Heart left ventricle (tissue), 16 donors: ENCODE results near the gene ASH1L. TPM values are rescaled to one million over a fixed set of nuclear protein-coding genes. Genes with fewer than 3 reads are reported as not detected.
"Not testable (repeated sequence)": the region's sequence is repeated elsewhere in the genome, so short reads cannot be mapped to it uniquely, and the experiment has no call there.

Source experiments
- ATAC-seq, 4 donors: fragments of 200-7000 bp; cut with Tn5 transposase; one replicate each; pipeline ENCODE4 v1.9.1; 2020 to 2022; ENCODE audit warnings: moderate library complexity in 4 of 4, mild to moderate bottlenecking in 3 of 4, moderate number of reproducible peaks in 1 of 4
- DNase-seq, 5 donors: peaks; one replicate each; pipeline ENCODE4 v3.0.0-alpha.2; 2020
- H3K27ac ChIP-seq, 12 donors: fragments of 200-600 bp; sonication (generic) in 4 of 12; one replicate each; pipeline versions ENCODE4 v1.5.0 to v1.8.0; 2016 to 2022; ENCODE audit warnings: mild to moderate bottlenecking in 2 of 12
- H3K27me3 ChIP-seq, 9 donors: fragments of 200-600 bp; sonication (generic) in 2 of 9; one replicate each; pipeline versions ENCODE4 v1.5.1 to v1.8.0; 2016 to 2022; ENCODE audit warnings: mild to moderate bottlenecking in 3 of 9
- H3K36me3 ChIP-seq, 9 donors: fragments of 200-600 bp; sonication (generic) in 2 of 9; one replicate each; pipeline versions ENCODE4 v1.5.0 to v1.8.0; 2018 to 2022; ENCODE audit warnings: mild to moderate bottlenecking in 2 of 9
- H3K4me1 ChIP-seq, 12 donors: fragments of 200-600 bp; sonication (generic) in 4 of 12; one replicate each; pipeline versions ENCODE4 v1.5.0 to v1.8.0; 2016 to 2022; ENCODE audit warnings: mild to moderate bottlenecking in 3 of 12
- H3K4me3 ChIP-seq, 12 donors: fragments of 200-600 bp; sonication (generic) in 4 of 12; one replicate each; pipeline versions ENCODE4 v1.5.0 to v1.8.0; 2017 to 2022; ENCODE audit warnings: mild to moderate bottlenecking in 9 of 12, moderate library complexity in 4 of 12
- H3K9me3 ChIP-seq, 12 donors: fragments of 200-600 bp; sonication (generic) in 4 of 12; one replicate each; pipeline versions ENCODE4 v1.5.0 to v1.8.0; 2016 to 2022; ENCODE audit warnings: mild to moderate bottlenecking in 1 of 12
- POLR2A ChIP-seq, 2 donors: fragments of 450-650 bp; IDR thresholded peaks; one replicate each; pipeline ENCODE4 v1.6.1; 2017; ENCODE audit warnings: antibody characterized with exemption in 2 of 2, mild to moderate bottlenecking in 2 of 2, moderate library complexity in 2 of 2
- WGBS, 4 donors: extraction: QIAGEN DNeasy Blood & Tissue Kit in 2 of 4; methylation state at CpG; one replicate each; pipeline versions ENCODE4 v1.1.5 to v1.1.7; 2013 to 2018; 5-methylcytosine and 5-hydroxymethylcytosine counted together
- intact Hi-C, 10 donors: fragments of 100-400 bp; cut with DNase I; formaldehyde crosslinking; loops; one replicate each; pipeline versions ENCODE4 v1.11.1 to v1.14.2; 2022
- polyA plus RNA-seq, 2 donors: library from polyadenylated mRNA; stranded (reverse); fragments of 200-250 nt; gene quantifications; one replicate each; pipeline ENCODE4 v1.2.3, GENCODE V29; 2013
- total RNA-seq, 9 donors: library from RNA; depleted of rRNA in 2 of 9; stranded (reverse); fragments of >200 nt in 2 of 9; fragmentation: NEBNext Ultra II Directional in 3 of 9; extraction: Animal tissue kit (Norgen Biotek cat#: 25700) in 3 of 9; gene quantifications; one replicate each; pipeline versions ENCODE4 v1.1.0 to v1.2.4, GENCODE V29; 2016 to 2023
- TF ChIP-seq, protein P1 (sequence below), 12 donors: fragments of 200-600 bp; sonication (generic) in 4 of 12; IDR thresholded peaks; one replicate each; pipeline versions ENCODE4 v1.5.0 to v1.8.0; 2018 to 2022; ENCODE audit warnings: antibody characterized with exemption in 12 of 12, mild to moderate bottlenecking in 5 of 12
- donor health status: ischemic (EF 13 %, LVEDD 7.1; RV severe dilation, severe dysfunction).
- donor health status: healthy with polysubstance abuse.
- donor health status: DM: no; HTN: yes; CAD: no.
- donor health status: DM: no; HTN: no; CAD: no.
- donor health status: ischemic (EF 25% LVEDD 6.9; RV normal size, moderate dysfunction).
- donor health status: ischemic (EF 25% LVEDD 5.7; RV mildly dilated, moderate dysfunction).
- donor health status: healthy.
- donor health status: DM: yes; HTN: yes; CAD: no.
- donor health status: ischemic (EF 35%, LVEDD 5.7; RV mildly dilated, moderate dysfunction).
- donor health status: nonischemic (EF 11% LVEDD 7.7; RV severe dilation, severe dysfunction).
- donor health status: DM: yes; HTN: yes; CAD: no.
- donor health status: PGD.
- donor health status: ischemic (EF 29% LVEDD 5.4; RV normal size, mild dysfunction).
- donor health status: nonischemic (EF 23%, LVEDD 6.1; RV moderate dilation, normal function).

ASH1L gene
- total and polyA plus RNA-seq, 11 donors = 9.3 to 56.0 (median 43.7) TPM

DNA sequence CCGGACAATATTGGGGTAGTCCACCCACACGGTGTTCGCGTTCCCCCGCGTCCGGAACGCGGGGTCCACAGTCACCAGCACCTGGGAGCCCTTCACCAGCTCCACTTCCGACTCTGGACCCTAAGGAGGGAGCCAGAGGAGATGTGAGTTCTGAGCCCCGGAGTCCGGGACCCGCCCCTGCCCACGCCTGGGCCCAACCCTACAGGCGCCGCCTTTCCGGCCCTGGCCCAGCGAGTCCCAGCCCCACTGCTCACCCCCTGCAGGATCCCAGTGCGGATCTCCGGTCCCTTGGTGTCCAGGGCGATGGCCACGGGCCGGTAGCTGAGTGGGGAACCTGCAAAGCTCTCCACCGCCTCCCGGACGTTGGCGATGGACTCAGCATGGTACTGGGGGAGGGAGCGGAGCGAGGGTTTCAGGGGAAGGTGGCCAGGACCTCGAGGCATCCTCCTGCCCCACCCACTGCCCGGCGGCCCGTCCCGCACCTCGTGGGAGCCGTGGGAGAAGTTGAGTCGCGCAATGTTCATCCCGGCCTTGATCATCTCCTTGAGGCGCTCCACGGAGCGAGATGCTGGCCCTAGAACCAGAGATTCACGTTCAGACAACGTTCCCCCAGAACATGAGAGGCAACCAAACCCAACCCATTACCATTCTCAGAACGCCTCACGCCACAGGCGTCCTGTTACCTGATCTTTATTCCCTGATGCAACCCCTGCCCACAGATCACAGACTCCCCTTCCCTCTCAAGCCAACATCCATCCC lies 267.2 kb downstream of the ASH1L start:
- Histone ChIP-seq H3K9me3 (no peaks in the 10 kb centered on the region), H3K4me3 (peak overlapping the region in 9 of 12 donors; percentile 6 to 30 (median 14)), H3K36me3 (no peaks in the 10 kb centered on the region), H3K4me1 (peaks cover 0 to 10% (median 4%) of the 10 kb centered on the region in 12 donors), H3K27me3 (peaks cover 6 to 41% (median 29%) of the 10 kb centered on the region in 9 donors), H3K27ac (no peak overlapping the region)
- intact Hi-C loops = no loop called here
- ATAC-seq (peak in 3 of 4 donors; percentile 38 to 53 (median 48)), DNase-seq (no peak)
- TF ChIP-seq, protein P1, sequence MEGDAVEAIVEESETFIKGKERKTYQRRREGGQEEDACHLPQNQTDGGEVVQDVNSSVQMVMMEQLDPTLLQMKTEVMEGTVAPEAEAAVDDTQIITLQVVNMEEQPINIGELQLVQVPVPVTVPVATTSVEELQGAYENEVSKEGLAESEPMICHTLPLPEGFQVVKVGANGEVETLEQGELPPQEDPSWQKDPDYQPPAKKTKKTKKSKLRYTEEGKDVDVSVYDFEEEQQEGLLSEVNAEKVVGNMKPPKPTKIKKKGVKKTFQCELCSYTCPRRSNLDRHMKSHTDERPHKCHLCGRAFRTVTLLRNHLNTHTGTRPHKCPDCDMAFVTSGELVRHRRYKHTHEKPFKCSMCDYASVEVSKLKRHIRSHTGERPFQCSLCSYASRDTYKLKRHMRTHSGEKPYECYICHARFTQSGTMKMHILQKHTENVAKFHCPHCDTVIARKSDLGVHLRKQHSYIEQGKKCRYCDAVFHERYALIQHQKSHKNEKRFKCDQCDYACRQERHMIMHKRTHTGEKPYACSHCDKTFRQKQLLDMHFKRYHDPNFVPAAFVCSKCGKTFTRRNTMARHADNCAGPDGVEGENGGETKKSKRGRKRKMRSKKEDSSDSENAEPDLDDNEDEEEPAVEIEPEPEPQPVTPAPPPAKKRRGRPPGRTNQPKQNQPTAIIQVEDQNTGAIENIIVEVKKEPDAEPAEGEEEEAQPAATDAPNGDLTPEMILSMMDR (IDR thresholded peaks at IDR 0.05) = no peak
- no peak for TF ChIP-seq POLR2A (IDR thresholded peaks at IDR 0.05)
- WGBS, 4 donors = 12 to 25% (median 13%) methylated on average over 13 to 47 of the region's 47 CpGs

- H3K36me3 ChIP-seq = no peaks in the 10 kb centered on the region
- H3K27ac ChIP-seq = no peak overlapping the region
- H3K4me1 ChIP-seq = peaks cover 0 to 10% (median 4%) of the 10 kb centered on the region in 12 donors
- DNase-seq (no peak), ATAC-seq (peak in 2 of 4 donors; percentile 9 to 18)
- H3K27me3 ChIP-seq = peaks cover 6 to 41% (median 29%) of the 10 kb centered on the region in 9 donors
- TF ChIP-seq POLR2A (IDR thresholded peaks at IDR 0.05) = no peak
- TF ChIP-seq, protein P1 (IDR thresholded peaks at IDR 0.05) = no peak
- no peaks in the 10 kb centered on the region for H3K9me3 ChIP-seq
- intact Hi-C loops = no loop called here
- peak overlapping the region in 5 of 12 donors; percentile 8 to 30 (median 14) for H3K4me3 ChIP-seq
- WGBS, 4 donors = 28 to 36% (median 32%) methylated on average over 27 to 46 of the region's 46 CpGs
Observed at GRCh38 chr1:155294520-155295182, 268.0 kb downstream of the ASH1L start.

DNA sequence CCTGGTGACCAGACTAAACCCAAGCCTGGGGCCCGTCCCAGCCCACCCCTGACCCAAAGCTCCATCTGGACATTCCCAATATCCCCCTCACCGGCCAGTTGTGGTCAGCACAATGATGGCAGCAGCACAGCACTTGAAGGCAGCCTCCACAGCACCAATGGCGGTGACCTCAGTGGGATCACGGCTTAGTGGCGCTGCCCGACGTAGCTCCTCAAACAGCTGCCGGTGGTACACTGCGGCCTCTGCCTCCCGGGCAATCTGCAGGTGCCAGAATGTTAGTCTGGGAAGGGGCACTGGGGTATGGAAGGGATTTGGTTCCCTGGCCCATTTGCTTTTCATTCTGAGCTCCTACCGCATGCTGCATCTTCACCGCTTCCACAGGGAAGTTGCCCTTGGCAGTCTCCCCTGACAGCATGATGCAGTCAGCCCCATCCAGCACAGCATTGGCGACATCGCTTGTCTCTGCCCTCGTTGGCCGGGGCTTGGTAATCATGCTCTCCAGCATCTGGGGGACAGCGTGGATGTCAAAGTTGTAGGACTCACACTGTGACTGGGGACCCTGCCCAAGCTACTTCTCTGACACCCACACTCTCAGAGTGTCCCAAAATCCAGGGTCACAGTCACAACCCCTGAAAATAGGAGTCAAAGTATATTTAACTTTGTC lies 269.4 kb downstream of the ASH1L start:
- no peak for TF ChIP-seq POLR2A (IDR thresholded peaks at IDR 0.05)
- TF ChIP-seq, protein P1 (IDR thresholded peaks at IDR 0.05) = no peak
- Histone ChIP-seq H3K4me1 (peaks cover 0 to 10% (median 4%) of the 10 kb centered on the region in 12 donors), H3K27ac (no peak overlapping the region), H3K36me3 (no peaks in the 10 kb centered on the region), H3K4me3 (no peak overlapping the region), H3K27me3 (peaks cover 6 to 41% (median 29%) of the 10 kb centered on the region in 9 donors), H3K9me3 (no peaks in the 10 kb centered on the region)
- DNase-seq (no peak), ATAC-seq (no peak)
- intact Hi-C loops = no loop called here
- 85 to 89% (median 86%) methylated on average over 17 of the region's 17 CpGs for WGBS, 4 donors

DNA sequence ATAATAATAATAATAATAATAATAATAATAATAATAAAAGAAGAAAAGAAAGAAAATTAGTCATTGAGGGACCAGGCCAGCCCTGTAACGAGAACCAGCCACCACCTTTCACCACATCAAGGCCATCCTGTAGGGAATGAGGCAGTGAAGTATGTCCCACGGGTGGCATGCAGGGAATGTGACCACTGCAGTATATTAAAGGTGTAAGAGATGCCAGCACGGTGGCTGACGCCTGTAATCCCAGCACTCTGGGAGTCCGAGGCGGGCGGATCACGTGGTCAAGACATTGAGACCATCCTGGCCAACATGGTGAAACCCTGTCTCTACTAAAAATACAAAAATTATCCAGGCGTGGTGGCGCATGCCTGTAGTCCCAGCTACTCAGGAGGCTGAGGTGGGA lies 271.6 kb downstream of the ASH1L start:
- H3K36me3 ChIP-seq, DNase-seq, H3K4me3 ChIP-seq, intact Hi-C loops, H3K9me3 ChIP-seq, H3K27ac ChIP-seq, ATAC-seq: not testable (repeated sequence)
- peaks cover 0 to 10% (median 4%) of the 10 kb centered on the region in 12 donors for H3K4me1 ChIP-seq
- 64 to 73% (median 68%) methylated on average over 10 of the region's 10 CpGs for whole genome bisulfite sequencing, 4 donors
- H3K27me3 ChIP-seq = peaks cover 6 to 28% (median 20%) of the 10 kb centered on the region in 9 donors
